ENCODE results near the gene MMP24. TPM values are rescaled to one million over a fixed set of nuclear protein-coding genes. Genes with fewer than 3 reads are reported as not detected.
A peak's percentile ranks its signal among the peaks of the same experiment; 100 is the strongest.

The MMP24 gene
- total RNA-seq, 1 experiment from 2014 or later = 7.1 TPM

DNA sequence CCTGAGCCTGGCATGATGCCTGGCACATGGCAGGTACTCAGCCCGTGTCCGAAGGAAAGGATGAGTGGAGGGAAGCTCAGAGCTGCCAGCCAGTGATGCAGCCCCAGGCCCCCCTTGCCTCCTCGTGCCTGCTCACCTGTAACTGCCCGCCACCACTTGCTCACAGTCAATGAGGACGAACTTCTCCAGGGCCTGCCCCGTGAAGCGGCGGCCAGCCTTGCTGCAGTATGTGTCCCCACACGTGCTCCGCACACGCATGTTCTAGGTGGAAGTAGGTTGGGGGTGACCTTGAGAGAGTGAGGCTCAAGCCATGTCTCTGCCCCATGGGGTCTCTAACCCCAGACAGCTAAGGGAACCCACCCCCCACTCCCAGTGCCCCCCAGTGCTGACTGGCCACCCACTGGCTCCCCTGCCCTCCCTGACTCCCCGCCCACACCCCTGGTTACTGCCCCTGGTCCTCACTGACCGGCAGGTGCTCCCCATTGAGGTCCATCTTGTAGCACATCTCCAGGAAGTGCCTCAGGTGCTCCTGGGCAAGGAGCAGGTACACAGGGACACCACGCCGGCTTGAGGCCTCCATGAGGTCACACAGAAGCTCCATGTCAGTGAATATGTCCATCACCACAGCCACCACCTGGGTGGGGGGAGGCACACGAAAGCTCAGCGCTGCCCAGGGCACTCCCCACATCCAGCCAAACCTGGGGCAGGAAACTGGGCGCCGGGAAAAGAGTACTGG, 62.0 kb downstream of the MMP24 start:
- no peak overlapping the region for H3K4me3 ChIP-seq (ENCODE audit: low read depth in 2 of 2, low read length in 2 of 2)
- ChIA-PET POLR2A (interaction anchor here (1.2 kb wide), 1 partner anchor 9 kb away, joined by 7 read pairs; no protein-coding TSS in a partner anchor), CTCF (interaction anchor here (0.7 kb wide), 1 partner anchor 18 kb away, joined by 3 read pairs; no protein-coding TSS in a partner anchor)
- no peaks in the 10 kb centered on the region for H3K36me3 ChIP-seq (ENCODE audit: control insufficient read depth, insufficient read depth, low read length)
- H3K27ac ChIP-seq (ENCODE audit: low read length) = no peak overlapping the region
- no peaks in the 10 kb centered on the region for H3K27me3 ChIP-seq (ENCODE audit: control insufficient read depth, insufficient read depth, low read length)
- DNase-seq (ENCODE audit: low read depth, low spot score) (no peak), ATAC-seq (no peak)
- intact Hi-C loops (cut with micrococcal nuclease; ENCODE audit: unreplicated experiment) = no loop called here
- no peaks in the 10 kb centered on the region for H3K9me3 ChIP-seq (ENCODE audit: control insufficient read depth, insufficient read depth, low read depth, low read length)
- TF ChIP-seq TCF7L2 (IDR thresholded peaks at IDR 0.05; ENCODE audit: low read depth, low read length) = no peak
- TF ChIP-seq, protein P1, sequence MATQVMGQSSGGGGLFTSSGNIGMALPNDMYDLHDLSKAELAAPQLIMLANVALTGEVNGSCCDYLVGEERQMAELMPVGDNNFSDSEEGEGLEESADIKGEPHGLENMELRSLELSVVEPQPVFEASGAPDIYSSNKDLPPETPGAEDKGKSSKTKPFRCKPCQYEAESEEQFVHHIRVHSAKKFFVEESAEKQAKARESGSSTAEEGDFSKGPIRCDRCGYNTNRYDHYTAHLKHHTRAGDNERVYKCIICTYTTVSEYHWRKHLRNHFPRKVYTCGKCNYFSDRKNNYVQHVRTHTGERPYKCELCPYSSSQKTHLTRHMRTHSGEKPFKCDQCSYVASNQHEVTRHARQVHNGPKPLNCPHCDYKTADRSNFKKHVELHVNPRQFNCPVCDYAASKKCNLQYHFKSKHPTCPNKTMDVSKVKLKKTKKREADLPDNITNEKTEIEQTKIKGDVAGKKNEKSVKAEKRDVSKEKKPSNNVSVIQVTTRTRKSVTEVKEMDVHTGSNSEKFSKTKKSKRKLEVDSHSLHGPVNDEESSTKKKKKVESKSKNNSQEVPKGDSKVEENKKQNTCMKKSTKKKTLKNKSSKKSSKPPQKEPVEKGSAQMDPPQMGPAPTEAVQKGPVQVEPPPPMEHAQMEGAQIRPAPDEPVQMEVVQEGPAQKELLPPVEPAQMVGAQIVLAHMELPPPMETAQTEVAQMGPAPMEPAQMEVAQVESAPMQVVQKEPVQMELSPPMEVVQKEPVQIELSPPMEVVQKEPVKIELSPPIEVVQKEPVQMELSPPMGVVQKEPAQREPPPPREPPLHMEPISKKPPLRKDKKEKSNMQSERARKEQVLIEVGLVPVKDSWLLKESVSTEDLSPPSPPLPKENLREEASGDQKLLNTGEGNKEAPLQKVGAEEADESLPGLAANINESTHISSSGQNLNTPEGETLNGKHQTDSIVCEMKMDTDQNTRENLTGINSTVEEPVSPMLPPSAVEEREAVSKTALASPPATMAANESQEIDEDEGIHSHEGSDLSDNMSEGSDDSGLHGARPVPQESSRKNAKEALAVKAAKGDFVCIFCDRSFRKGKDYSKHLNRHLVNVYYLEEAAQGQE (IDR thresholded peaks at IDR 0.05; ENCODE audit: insufficient read depth in 1 of 2, low read depth in 2 of 2, low read length in 1 of 2) = no peak
- in situ Hi-C loops (cut with HindIII; ENCODE audit: low pct_unique_long_range_greater_than_20kb, low sequenced_read_pairs) = no loop called here
- BruUV-seq (replicated peaks) = no TSS peak
- H3K4me1 ChIP-seq (ENCODE audit: control insufficient read depth, insufficient read depth, low read length) = peaks cover 7% of the 10 kb centered on the region

DNA sequence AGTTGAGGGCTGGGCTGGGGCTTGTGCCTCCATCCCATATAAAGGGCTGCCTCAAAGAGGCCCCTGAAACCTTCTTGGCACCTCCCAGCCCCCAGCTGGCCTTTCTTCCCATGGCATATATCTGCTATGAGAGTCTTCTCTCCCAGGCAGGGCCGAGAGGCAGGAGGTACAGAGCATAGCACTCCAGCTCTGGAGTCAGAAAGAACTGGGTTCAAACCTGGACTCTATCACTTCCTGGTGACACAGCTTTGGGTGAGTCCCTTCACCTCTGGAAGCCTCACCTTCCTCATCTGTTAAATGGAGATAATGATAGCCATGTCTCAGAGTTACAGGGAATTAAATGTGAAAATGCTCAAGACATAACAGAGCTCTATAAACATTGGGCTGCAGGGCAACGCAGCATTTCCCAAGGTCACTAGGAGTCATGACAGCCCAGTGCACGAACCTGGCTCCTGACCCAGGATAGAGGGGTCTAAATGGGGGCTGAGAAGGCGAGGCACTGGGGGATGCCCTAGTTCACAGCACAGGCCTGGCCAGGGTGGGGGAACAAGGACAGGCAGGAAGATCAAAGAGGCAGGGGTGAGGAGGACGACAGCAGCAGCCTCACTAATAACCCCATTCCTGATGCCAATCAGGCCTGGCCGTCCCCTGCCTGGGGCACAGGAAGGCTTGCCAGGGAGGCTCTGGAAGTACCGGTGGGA, 63.8 kb downstream of the MMP24 start:
- ChIA-PET POLR2A (no interaction called here), CTCF (no interaction called here)
- no TSS peak for BruUV-seq (replicated peaks)
- Histone ChIP-seq H3K9me3 (ENCODE audit: control insufficient read depth, insufficient read depth, low read depth, low read length) (no peaks in the 10 kb centered on the region), H3K4me3 (ENCODE audit: low read depth in 2 of 2, low read length in 2 of 2) (no peak overlapping the region), H3K36me3 (ENCODE audit: control insufficient read depth, insufficient read depth, low read length) (no peaks in the 10 kb centered on the region), H3K27me3 (ENCODE audit: control insufficient read depth, insufficient read depth, low read length) (no peaks in the 10 kb centered on the region), H3K27ac (ENCODE audit: low read length) (no peak overlapping the region), H3K4me1 (ENCODE audit: control insufficient read depth, insufficient read depth, low read length) (peaks cover 5% of the 10 kb centered on the region)
- DNase-seq (ENCODE audit: low read depth, low spot score) (no peak), ATAC-seq (0 out of 2 replicates have a peak, but pooled peaks have one; percentile 16)
- peak; percentile 50; the same call in 1 of the 2 replicates for TF ChIP-seq TCF7L2 (IDR thresholded peaks at IDR 0.05; ENCODE audit: low read depth, low read length)
- TF ChIP-seq, protein P2, sequence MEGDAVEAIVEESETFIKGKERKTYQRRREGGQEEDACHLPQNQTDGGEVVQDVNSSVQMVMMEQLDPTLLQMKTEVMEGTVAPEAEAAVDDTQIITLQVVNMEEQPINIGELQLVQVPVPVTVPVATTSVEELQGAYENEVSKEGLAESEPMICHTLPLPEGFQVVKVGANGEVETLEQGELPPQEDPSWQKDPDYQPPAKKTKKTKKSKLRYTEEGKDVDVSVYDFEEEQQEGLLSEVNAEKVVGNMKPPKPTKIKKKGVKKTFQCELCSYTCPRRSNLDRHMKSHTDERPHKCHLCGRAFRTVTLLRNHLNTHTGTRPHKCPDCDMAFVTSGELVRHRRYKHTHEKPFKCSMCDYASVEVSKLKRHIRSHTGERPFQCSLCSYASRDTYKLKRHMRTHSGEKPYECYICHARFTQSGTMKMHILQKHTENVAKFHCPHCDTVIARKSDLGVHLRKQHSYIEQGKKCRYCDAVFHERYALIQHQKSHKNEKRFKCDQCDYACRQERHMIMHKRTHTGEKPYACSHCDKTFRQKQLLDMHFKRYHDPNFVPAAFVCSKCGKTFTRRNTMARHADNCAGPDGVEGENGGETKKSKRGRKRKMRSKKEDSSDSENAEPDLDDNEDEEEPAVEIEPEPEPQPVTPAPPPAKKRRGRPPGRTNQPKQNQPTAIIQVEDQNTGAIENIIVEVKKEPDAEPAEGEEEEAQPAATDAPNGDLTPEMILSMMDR (IDR thresholded peaks at IDR 0.05) = no peak
- in situ Hi-C loops (cut with HindIII; ENCODE audit: low pct_unique_long_range_greater_than_20kb, low sequenced_read_pairs) = no loop called here
- intact Hi-C loops (cut with micrococcal nuclease; ENCODE audit: unreplicated experiment) = no loop called here

DNA sequence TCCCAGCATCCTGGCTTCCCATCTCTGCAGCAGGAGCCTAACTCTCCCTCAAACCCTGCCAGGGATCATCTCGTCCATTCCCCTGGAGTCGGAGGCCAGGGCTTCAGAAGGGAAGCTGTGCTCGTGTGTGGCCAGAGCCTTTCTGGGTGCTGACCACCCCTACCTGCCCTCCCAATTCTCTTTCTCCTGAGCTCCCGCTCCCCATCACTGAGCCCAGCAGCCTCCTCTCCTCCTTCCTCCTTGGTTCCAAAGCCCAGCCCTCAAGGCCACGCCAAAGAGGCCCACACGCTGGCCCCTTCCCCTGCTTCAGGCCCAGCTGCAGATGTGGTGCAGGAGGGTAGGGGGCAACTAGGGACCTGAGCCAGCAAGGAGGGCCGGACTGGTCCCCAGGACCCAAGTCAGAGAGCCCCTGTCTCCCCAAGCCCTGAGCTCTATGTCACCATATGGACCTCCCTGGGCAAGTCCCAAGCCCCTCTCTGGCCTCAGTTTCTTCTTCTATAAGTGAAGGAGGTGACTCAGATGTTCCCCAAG, 64.5 kb downstream of the MMP24 start:
- ATAC-seq (no peak), DNase-seq (ENCODE audit: low read depth, low spot score) (no peak)
- H3K27me3 ChIP-seq (ENCODE audit: control insufficient read depth, insufficient read depth, low read length) = no peaks in the 10 kb centered on the region
- in situ Hi-C loops (cut with HindIII; ENCODE audit: low pct_unique_long_range_greater_than_20kb, low sequenced_read_pairs) = no loop called here
- ChIA-PET POLR2A (no interaction called here), CTCF (no interaction called here)
- H3K4me3 ChIP-seq (ENCODE audit: low read depth in 2 of 2, low read length in 2 of 2) = no peak overlapping the region
- intact Hi-C loops (cut with micrococcal nuclease; ENCODE audit: unreplicated experiment) = no loop called here
- no peaks in the 10 kb centered on the region; the same call in 1 of the 2 replicates for H3K4me1 ChIP-seq (ENCODE audit: control insufficient read depth, insufficient read depth, low read length)
- no peaks in the 10 kb centered on the region for H3K36me3 ChIP-seq (ENCODE audit: control insufficient read depth, insufficient read depth, low read length)
- no TSS peak for BruUV-seq (replicated peaks)
- H3K27ac ChIP-seq (ENCODE audit: low read length) = no peak overlapping the region
- TF ChIP-seq POLR2AphosphoS5 (IDR thresholded peaks at IDR 0.05; ENCODE audit: low read depth, low read length) (no peak), SIN3A (IDR thresholded peaks at IDR 0.05; ENCODE audit: borderline replicate concordance, insufficient read depth, low read depth, low read length) (no peak), TCF7L2 (IDR thresholded peaks at IDR 0.05; ENCODE audit: low read depth, low read length) (no peak)
- TF ChIP-seq, protein P2 (IDR thresholded peaks at IDR 0.05) = no peak
- TF ChIP-seq, protein P1 (IDR thresholded peaks at IDR 0.05; ENCODE audit: insufficient read depth in 1 of 2, low read depth in 2 of 2, low read length in 1 of 2) = no peak
- no peaks in the 10 kb centered on the region for H3K9me3 ChIP-seq (ENCODE audit: control insufficient read depth, insufficient read depth, low read depth, low read length)

Measured in Panc1 (cell line).